ENCODE measurements around the gene SNAPC2. TPM values are rescaled to one million over a fixed set of nuclear protein-coding genes. Genes with fewer than 3 reads are reported as not detected.

The SNAPC2 gene
- total RNA-seq, 1 experiment from 2014 or later = 63.0 TPM

DNA sequence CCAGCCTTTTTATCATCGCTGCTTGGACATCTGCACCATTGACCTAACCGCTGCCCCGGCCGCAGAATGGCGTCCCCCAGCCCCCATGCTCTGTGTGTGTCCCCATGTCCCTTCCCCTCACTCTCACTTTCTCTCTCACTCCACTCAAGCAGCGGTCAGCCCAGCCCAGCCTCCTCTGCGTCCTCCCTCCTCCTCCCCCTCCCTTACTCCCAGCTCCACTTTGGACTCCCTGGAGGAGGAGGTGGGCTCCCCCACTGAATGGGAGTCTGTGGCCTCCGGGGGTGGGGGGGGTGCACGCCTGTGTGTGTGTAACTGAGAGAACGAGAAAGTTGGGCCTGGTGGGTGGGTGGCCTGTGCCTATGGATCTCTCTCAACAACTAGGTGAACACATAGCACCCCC is 14.3 kb upstream of the SNAPC2 start:
- no peak for DNase-seq (ENCODE audit: low read depth, low spot score)
- H3K27me3 ChIP-seq (ENCODE audit: control insufficient read depth, insufficient read depth, low read length) = no peaks in the 10 kb centered on the region
- no TSS peak for BruUV-seq (replicated peaks)
- no peaks in the 10 kb centered on the region for H3K9me3 ChIP-seq (ENCODE audit: control insufficient read depth, insufficient read depth, low read depth, low read length)
- peaks cover 6% of the 10 kb centered on the region; the same call in 1 of the 2 replicates for H3K4me1 ChIP-seq (ENCODE audit: control insufficient read depth, insufficient read depth, low read length)
- no peak overlapping the region for H3K4me3 ChIP-seq (ENCODE audit: low read depth in 2 of 2, low read length in 2 of 2)
- TF ChIP-seq TCF7L2 (IDR thresholded peaks at IDR 0.05; ENCODE audit: low read depth, low read length) = no peak
- TF ChIP-seq, protein P1, sequence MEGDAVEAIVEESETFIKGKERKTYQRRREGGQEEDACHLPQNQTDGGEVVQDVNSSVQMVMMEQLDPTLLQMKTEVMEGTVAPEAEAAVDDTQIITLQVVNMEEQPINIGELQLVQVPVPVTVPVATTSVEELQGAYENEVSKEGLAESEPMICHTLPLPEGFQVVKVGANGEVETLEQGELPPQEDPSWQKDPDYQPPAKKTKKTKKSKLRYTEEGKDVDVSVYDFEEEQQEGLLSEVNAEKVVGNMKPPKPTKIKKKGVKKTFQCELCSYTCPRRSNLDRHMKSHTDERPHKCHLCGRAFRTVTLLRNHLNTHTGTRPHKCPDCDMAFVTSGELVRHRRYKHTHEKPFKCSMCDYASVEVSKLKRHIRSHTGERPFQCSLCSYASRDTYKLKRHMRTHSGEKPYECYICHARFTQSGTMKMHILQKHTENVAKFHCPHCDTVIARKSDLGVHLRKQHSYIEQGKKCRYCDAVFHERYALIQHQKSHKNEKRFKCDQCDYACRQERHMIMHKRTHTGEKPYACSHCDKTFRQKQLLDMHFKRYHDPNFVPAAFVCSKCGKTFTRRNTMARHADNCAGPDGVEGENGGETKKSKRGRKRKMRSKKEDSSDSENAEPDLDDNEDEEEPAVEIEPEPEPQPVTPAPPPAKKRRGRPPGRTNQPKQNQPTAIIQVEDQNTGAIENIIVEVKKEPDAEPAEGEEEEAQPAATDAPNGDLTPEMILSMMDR (IDR thresholded peaks at IDR 0.05) = no peak
- no peak for TF ChIP-seq POLR2AphosphoS5 (IDR thresholded peaks at IDR 0.05; ENCODE audit: low read depth, low read length)
- CTCF ChIA-PET = no interaction called here
- no peak overlapping the region for H3K27ac ChIP-seq (ENCODE audit: low read length)
- H3K36me3 ChIP-seq (ENCODE audit: control insufficient read depth, insufficient read depth, low read length) = no peaks in the 10 kb centered on the region; the same call in 1 of the 2 replicates
- ATAC-seq = no peak
- POLR2A ChIA-PET = interaction anchor here (0.6 kb wide), 1 partner anchor 241 kb away, joined by 4 read pairs; no protein-coding TSS in a partner anchor
- intact Hi-C loops (cut with micrococcal nuclease; ENCODE audit: unreplicated experiment) = no loop called here
- in situ Hi-C loops (cut with HindIII; ENCODE audit: low pct_unique_long_range_greater_than_20kb, low sequenced_read_pairs) = no loop called here

DNA sequence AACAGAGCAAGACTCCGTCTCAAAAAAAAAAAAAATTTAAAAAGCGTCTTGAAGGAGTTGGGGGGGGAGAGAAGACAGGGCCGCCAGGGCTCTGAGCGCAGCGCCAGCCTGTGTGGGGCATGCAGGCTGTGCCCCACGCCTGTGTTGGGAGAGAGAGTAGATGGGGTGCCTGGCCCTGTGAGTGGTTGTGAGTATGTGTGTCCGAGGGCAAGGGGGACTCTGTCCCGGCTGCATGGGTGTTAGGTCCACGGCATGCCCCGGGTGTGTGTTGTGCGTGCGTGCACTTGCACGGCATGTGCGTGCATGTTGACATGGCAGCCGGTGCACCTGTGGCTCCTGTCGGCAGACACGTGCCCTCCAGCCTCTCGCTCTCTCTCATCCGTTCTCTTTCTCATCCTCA is 13.0 kb upstream of the SNAPC2 start:
- ChIA-PET POLR2A (interaction anchor here (0.6 to 0.7 kb wide), 3 partner anchors 23 to 341 kb away, joined by 4 to 11 read pairs (median 5); no protein-coding TSS in a partner anchor), CTCF (no interaction called here)
- Histone ChIP-seq H3K4me3 (ENCODE audit: low read depth in 2 of 2, low read length in 2 of 2) (no peak overlapping the region), H3K27ac (ENCODE audit: low read length) (no peak overlapping the region), H3K9me3 (ENCODE audit: control insufficient read depth, insufficient read depth, low read depth, low read length) (no peaks in the 10 kb centered on the region), H3K27me3 (ENCODE audit: control insufficient read depth, insufficient read depth, low read length) (no peaks in the 10 kb centered on the region), H3K4me1 (ENCODE audit: control insufficient read depth, insufficient read depth, low read length) (peaks cover 6% of the 10 kb centered on the region; the same call in 1 of the 2 replicates), H3K36me3 (ENCODE audit: control insufficient read depth, insufficient read depth, low read length) (no peaks in the 10 kb centered on the region; the same call in 1 of the 2 replicates)
- ATAC-seq (no peak), DNase-seq (ENCODE audit: low read depth, low spot score) (no peak)
- BruUV-seq (replicated peaks) = no TSS peak
- intact Hi-C loops (cut with micrococcal nuclease; ENCODE audit: unreplicated experiment) (no loop called here), in situ Hi-C loops (cut with HindIII; ENCODE audit: low pct_unique_long_range_greater_than_20kb, low sequenced_read_pairs) (no loop called here)
- TF ChIP-seq, protein P1 (IDR thresholded peaks at IDR 0.05) = no peak
- TF ChIP-seq TCF7L2 (IDR thresholded peaks at IDR 0.05; ENCODE audit: low read depth, low read length) = no peak
- TF ChIP-seq, protein P2, sequence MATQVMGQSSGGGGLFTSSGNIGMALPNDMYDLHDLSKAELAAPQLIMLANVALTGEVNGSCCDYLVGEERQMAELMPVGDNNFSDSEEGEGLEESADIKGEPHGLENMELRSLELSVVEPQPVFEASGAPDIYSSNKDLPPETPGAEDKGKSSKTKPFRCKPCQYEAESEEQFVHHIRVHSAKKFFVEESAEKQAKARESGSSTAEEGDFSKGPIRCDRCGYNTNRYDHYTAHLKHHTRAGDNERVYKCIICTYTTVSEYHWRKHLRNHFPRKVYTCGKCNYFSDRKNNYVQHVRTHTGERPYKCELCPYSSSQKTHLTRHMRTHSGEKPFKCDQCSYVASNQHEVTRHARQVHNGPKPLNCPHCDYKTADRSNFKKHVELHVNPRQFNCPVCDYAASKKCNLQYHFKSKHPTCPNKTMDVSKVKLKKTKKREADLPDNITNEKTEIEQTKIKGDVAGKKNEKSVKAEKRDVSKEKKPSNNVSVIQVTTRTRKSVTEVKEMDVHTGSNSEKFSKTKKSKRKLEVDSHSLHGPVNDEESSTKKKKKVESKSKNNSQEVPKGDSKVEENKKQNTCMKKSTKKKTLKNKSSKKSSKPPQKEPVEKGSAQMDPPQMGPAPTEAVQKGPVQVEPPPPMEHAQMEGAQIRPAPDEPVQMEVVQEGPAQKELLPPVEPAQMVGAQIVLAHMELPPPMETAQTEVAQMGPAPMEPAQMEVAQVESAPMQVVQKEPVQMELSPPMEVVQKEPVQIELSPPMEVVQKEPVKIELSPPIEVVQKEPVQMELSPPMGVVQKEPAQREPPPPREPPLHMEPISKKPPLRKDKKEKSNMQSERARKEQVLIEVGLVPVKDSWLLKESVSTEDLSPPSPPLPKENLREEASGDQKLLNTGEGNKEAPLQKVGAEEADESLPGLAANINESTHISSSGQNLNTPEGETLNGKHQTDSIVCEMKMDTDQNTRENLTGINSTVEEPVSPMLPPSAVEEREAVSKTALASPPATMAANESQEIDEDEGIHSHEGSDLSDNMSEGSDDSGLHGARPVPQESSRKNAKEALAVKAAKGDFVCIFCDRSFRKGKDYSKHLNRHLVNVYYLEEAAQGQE (IDR thresholded peaks at IDR 0.05; ENCODE audit: insufficient read depth in 1 of 2, low read depth in 2 of 2, low read length in 1 of 2) = no peak
- TF ChIP-seq SIN3A (IDR thresholded peaks at IDR 0.05; ENCODE audit: borderline replicate concordance, insufficient read depth, low read depth, low read length) = no peak
- no peak for TF ChIP-seq POLR2AphosphoS5 (IDR thresholded peaks at IDR 0.05; ENCODE audit: low read depth, low read length)

Measured in Panc1 (cell line).